ENCODE results near the gene ITGA7.

GRCh38 chr12:55702861-55703260, 4.8 kb downstream of the ITGA7 start:
- TF ChIP-seq CTCF (IDR thresholded peaks at IDR 0.05) (no peak), POLR2A (IDR thresholded peaks at IDR 0.05) (no peak)
